Activated CD8-positive, alpha-beta memory T cell treated with anti-CD3 and anti-CD28 coated beads for 1 hour (primary cell): ENCODE data around the gene IL1RN.

Source experiments
- DNase-seq, 2 donors: peaks; one replicate each; pipeline ENCODE4 v3.0.0-alpha.2; 2020; ENCODE audit warnings: low read depth in 1 of 2; ENCODE audit errors: extremely low read depth in 1 of 2

The IL1RN gene

GRCh38 chr2:113172721-113173541, 45.5 kb downstream of the IL1RN start:
- no peak for DNase-seq

GRCh38 chr2:113173542-113174375, 46.4 kb downstream of the IL1RN start, which contains the start of gene PSD4:
PSD4 (plus strand) TSS chr2:113173971; CDS start chr2:113182457, 8,486 bp downstream.
- peak; percentile 67 to 73 for DNase-seq

GRCh38 chr2:113174376-113174750, 47.0 kb downstream of the IL1RN start:
- DNase-seq: no peak

- DNase-seq: no peak
Observed at GRCh38 chr2:113175042-113175628, 47.7 kb downstream of the IL1RN start.

- no peak for DNase-seq
Observed at GRCh38 chr2:113175736-113176695, 48.6 kb downstream of the IL1RN start.

GRCh38 chr2:113176696-113177355, 49.4 kb downstream of the IL1RN start:
- no peak for DNase-seq

GRCh38 chr2:113178069-113178746, 50.8 kb downstream of the IL1RN start:
- DNase-seq: no peak

- no peak for DNase-seq
Observed at GRCh38 chr2:113178891-113179290, 51.5 kb downstream of the IL1RN start.

- DNase-seq: no peak
Observed at GRCh38 chr2:113179446-113180045, 52.1 kb downstream of the IL1RN start.

- DNase-seq: no peak
Observed at GRCh38 chr2:113180131-113180946, 52.9 kb downstream of the IL1RN start.

GRCh38 chr2:113181258-113182051, 54.1 kb downstream of the IL1RN start:
- DNase-seq: no peak

- no peak for DNase-seq
Observed at GRCh38 chr2:113182471-113183260, 55.3 kb downstream of the IL1RN start.

- no peak for DNase-seq
Observed at GRCh38 chr2:113183264-113183663, 55.9 kb downstream of the IL1RN start.
